GM23338 (cell line): Measurements from ENCODE around the gene KIAA1549. TPM values are rescaled to one million over a fixed set of nuclear protein-coding genes. Genes with fewer than 3 reads are reported as not detected.
A peak's percentile ranks its signal among the peaks of the same experiment; 100 is the strongest.

Experiments
- ATAC-seq: fragments of 200-7000 bp; cut with Tn5 transposase; 3 replicates; pipeline ENCODE4 v1.9.1; 2020
- DNase-seq: peaks from one replicate; pipeline ENCODE4 v3.0.0-alpha.2; 2015; ENCODE audit warnings: low spot score
- H2AFZ ChIP-seq: fragments of 200-600 bp; sonication (generic); 2 replicates; pipeline ENCODE4 v1.8.0; 2016; ENCODE audit warnings: antibody characterized with exemption, mild to moderate bottlenecking, moderate library complexity
- H3F3A ChIP-seq: fragments of 200-600 bp; sonication (generic); replicated peaks from 2 replicates; pipeline ENCODE4 v1.8.0; 2017; ENCODE audit warnings: antibody characterized with exemption, mixed run types, low read depth
- H3K27ac ChIP-seq: fragments of 200-600 bp; sonication (generic); 2 replicates; pipeline ENCODE4 v1.6.1; 2016; ENCODE audit warnings: low read depth
- H3K27me3 ChIP-seq: fragments of 200-600 bp; sonication (generic); 2 replicates; pipeline ENCODE4 v1.8.0; 2016; ENCODE audit warnings: mild to moderate bottlenecking, mixed run types, moderate library complexity; ENCODE audit not compliant: insufficient read depth
- H3K36me3 ChIP-seq: fragments of 200-600 bp; sonication (generic); 2 replicates; pipeline ENCODE4 v1.8.0; 2016; ENCODE audit warnings: mild to moderate bottlenecking; ENCODE audit not compliant: insufficient read depth
- H3K4me1 ChIP-seq: fragments of 200-600 bp; sonication (generic); 2 replicates; pipeline ENCODE4 v1.8.0; 2016; ENCODE audit warnings: mild to moderate bottlenecking, moderate library complexity; ENCODE audit not compliant: insufficient read depth
- H3K4me2 ChIP-seq: fragments of 200-600 bp; sonication (generic); 2 replicates; pipeline ENCODE4 v1.7.1; 2017; ENCODE audit warnings: mixed run types
- H3K4me3 ChIP-seq: fragments of 200-600 bp; sonication (generic); 2 replicates; pipeline ENCODE4 v1.6.1; 2016; ENCODE audit warnings: mixed run types
- H3K79me2 ChIP-seq: fragments of 200-600 bp; sonication (generic); replicated peaks from 2 replicates; pipeline ENCODE4 v1.8.0; 2017; ENCODE audit warnings: mild to moderate bottlenecking; ENCODE audit not compliant: insufficient read depth
- H3K9me2 ChIP-seq: fragments of 200-600 bp; sonication (generic); 2 replicates; pipeline ENCODE4 v1.8.0; 2017; ENCODE audit not compliant: insufficient read depth
- H4K20me1 ChIP-seq: fragments of 200-600 bp; sonication (generic); replicated peaks from 2 replicates; pipeline ENCODE4 v1.8.0; 2017; ENCODE audit warnings: mild to moderate bottlenecking; ENCODE audit not compliant: insufficient read depth
- H3K27ac Mint-ChIP-seq: 2 replicates; pipeline ENCODE4 v1.8.0; 2020; ENCODE audit warnings: inconsistent platforms, mild to moderate bottlenecking, moderate library complexity, mixed read lengths
- H3K27me3 Mint-ChIP-seq: 3 replicates; pipeline ENCODE4 v1.8.0; 2022; ENCODE audit warnings: low read depth, mild to moderate bottlenecking, moderate library complexity, mixed read lengths, inconsistent platforms; ENCODE audit not compliant: insufficient read depth, poor library complexity
- H3K36me3 Mint-ChIP-seq: 3 replicates; pipeline ENCODE4 v1.8.0; 2021; ENCODE audit warnings: low read depth, mild to moderate bottlenecking, inconsistent platforms, moderate library complexity, mixed read lengths
- H3K4me1 Mint-ChIP-seq: 3 replicates; pipeline ENCODE4 v1.8.0; 2020; ENCODE audit warnings: mild to moderate bottlenecking, inconsistent platforms, mixed read lengths
- H3K4me3 Mint-ChIP-seq: 3 replicates; pipeline ENCODE4 v1.8.0; 2021; ENCODE audit warnings: moderate library complexity, mild to moderate bottlenecking, inconsistent platforms, mixed read lengths
- H3K9me3 Mint-ChIP-seq: 3 replicates; pipeline ENCODE4 v1.8.0; 2020; ENCODE audit warnings: moderate library complexity, mild to moderate bottlenecking, inconsistent platforms, mixed read lengths
- CREB1 ChIP-seq: fragments of 250-450 bp; sonication (Bioruptor Pico); IDR thresholded peaks from 2 replicates; pipeline ENCODE4 v1.5.0; 2020; ENCODE audit warnings: low read depth, mild to moderate bottlenecking, moderate library complexity
- EZH2 ChIP-seq: fragments of 200-600 bp; sonication (generic); IDR thresholded peaks from one replicate; pipeline ENCODE4 v1.8.0; 2017; ENCODE audit warnings: antibody characterized with exemption, mild to moderate bottlenecking, low read depth; ENCODE audit not compliant: unreplicated experiment
- EZH2phosphoT487 ChIP-seq: fragments of 200-600 bp; sonication (generic); IDR thresholded peaks from one replicate; pipeline ENCODE4 v1.8.1; 2018; ENCODE audit warnings: antibody characterized with exemption; ENCODE audit not compliant: unreplicated experiment
- JUNB ChIP-seq: IDR thresholded peaks from one replicate; pipeline ENCODE4 v1.6.1; 2016; ENCODE audit warnings: antibody characterized with exemption; ENCODE audit not compliant: unreplicated experiment
- POLR2AphosphoS5 ChIP-seq: IDR thresholded peaks from 2 replicates; pipeline ENCODE4 v1.6.1; 2016; ENCODE audit warnings: antibody characterized with exemption, low read depth
- STAT1 ChIP-seq: IDR thresholded peaks from one replicate; pipeline ENCODE4 v1.6.1; 2016; ENCODE audit warnings: antibody characterized with exemption; ENCODE audit not compliant: unreplicated experiment
- ZNF114 ChIP-seq: fragments of 250-450 bp; sonication (Bioruptor Pico); IDR thresholded peaks from 2 replicates; pipeline ENCODE4 v1.5.0; 2020; ENCODE audit warnings: mild to moderate bottlenecking, moderate library complexity
- ZNF331 ChIP-seq: fragments of 250-450 bp; sonication (Bioruptor Pico); IDR thresholded peaks from 2 replicates; pipeline ENCODE4 v1.5.0; 2020; ENCODE audit warnings: low read depth, mild to moderate bottlenecking, moderate library complexity
- polyA plus RNA-seq: library from polyadenylated mRNA; unstranded; fragments of >200 nt; fragmentation: Nextera tagmentation; extraction: Ambion mirVana; gene quantifications from 2 replicates; pipeline ENCODE4 v1.2.1, GENCODE V29; 2016
- total RNA-seq: library from RNA; depleted of rRNA; stranded (reverse); fragments of >200 nt; shearing (Covaris generic); gene quantifications from 2 replicates; pipeline ENCODE4 v1.2.3, GENCODE V29; 2014
- TF ChIP-seq, protein P1 (sequence below): IDR thresholded peaks from one replicate; pipeline ENCODE4 v1.6.1; 2018; ENCODE audit warnings: antibody characterized with exemption; ENCODE audit not compliant: unreplicated experiment
- TF ChIP-seq, protein P2 (sequence below), 2 experiments: fragments of 200-600 bp in 1 of 2; sonication (generic) in 1 of 2; conservative IDR thresholded peaks; 2 replicates each; pipeline versions ENCODE4 v1.5.1 to v1.6.1; 2016 to 2017; ENCODE audit warnings: antibody characterized with exemption in 2 of 2, low read depth in 2 of 2, mild to moderate bottlenecking in 2 of 2, moderate library complexity in 1 of 2
- TF ChIP-seq, protein P3 (sequence below): IDR thresholded peaks from 2 replicates; pipeline ENCODE4 v1.6.1; 2016; ENCODE audit warnings: antibody characterized with exemption

The KIAA1549 gene
- total and polyA plus RNA-seq, 2 experiments from 2014 or later: 3.6 to 13.5 TPM

DNA sequence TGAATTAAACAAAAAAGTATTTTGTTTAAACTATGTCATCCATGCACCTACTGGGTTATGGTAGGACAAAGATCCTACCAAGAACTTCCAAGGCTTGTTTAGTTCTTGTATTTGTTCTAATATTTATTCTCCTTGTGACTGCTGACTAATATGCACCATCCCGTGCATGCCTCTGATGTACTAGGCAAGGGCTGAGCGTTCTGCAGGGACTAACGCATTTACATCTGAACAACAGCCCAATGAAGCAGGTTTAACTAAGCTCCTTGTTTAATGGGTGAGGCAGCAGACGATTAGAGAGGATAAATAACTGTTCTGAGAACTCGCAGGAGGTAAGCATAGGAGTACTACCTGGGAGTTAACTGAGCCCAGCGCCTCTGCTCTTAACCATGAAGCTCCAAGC lies 64.9 kb downstream of the KIAA1549 start:
- Histone ChIP-seq H3K9me2 (no peaks in the 10 kb centered on the region), H3F3A (no peaks in the 10 kb centered on the region), H3K79me2 (peaks cover 21% of the 10 kb centered on the region; the same call in 1 of the 2 replicates), H3K36me3 (peaks cover 8% of the 10 kb centered on the region; the same call in 1 of the 2 replicates), H3K4me2 (no peak overlapping the region), H3K4me1 (no peaks in the 10 kb centered on the region), H3K27me3 (no peaks in the 10 kb centered on the region), H3K4me3 (no peak overlapping the region), H4K20me1 (peaks cover 3% of the 10 kb centered on the region; the same call in 1 of the 2 replicates), H3K27ac (no peak overlapping the region), H2AFZ (no peak overlapping the region)
- no peak for TF ChIP-seq EZH2phosphoT487
- no peak for TF ChIP-seq ZNF114 (CRISPR knock-in tag)
- TF ChIP-seq JUNB: no peak
- TF ChIP-seq CREB1 (CRISPR knock-in tag): no peak
- Mint-ChIP-seq H3K9me3 (peaks cover 4% of the 10 kb centered on the region; the same call in 1 of the 3 replicates), H3K4me3 (no peak overlapping the region), H3K27me3 (peaks cover 2% of the 10 kb centered on the region), H3K4me1 (peaks cover 11% of the 10 kb centered on the region), H3K36me3 (peaks cover 46% of the 10 kb centered on the region), H3K27ac (peak overlapping the region; percentile 43; the same call in 1 of the 2 replicates)
- DNase-seq (no peak), ATAC-seq (no peak; the same call in 2 of the 3 replicates)

DNA sequence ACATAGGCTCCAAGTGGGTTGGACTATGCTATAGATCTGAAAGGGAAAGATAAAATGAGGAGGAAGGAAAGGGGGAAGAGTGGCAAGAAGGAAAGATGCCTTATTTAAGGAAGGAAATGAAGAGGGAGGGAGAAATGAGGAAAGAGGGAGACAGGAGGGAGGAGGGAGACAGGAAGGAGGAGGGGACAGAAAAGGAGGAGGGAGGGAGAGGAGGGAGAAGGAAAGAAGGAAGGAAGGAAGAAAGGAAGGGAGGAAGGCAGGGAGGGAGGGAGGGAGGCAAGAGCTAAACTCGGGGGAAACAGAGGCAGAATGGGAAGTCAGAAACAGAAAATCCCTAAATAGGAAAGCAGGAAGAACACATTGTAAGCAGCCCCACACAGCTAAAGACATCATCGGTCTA lies 67.4 kb downstream of the KIAA1549 start:
- Histone ChIP-seq H3K36me3 (peaks cover 8% of the 10 kb centered on the region; the same call in 1 of the 2 replicates), H3K27me3 (no peaks in the 10 kb centered on the region), H3K27ac (no peak overlapping the region), H3K4me1 (no peaks in the 10 kb centered on the region), H2AFZ (no peak overlapping the region), H3K4me2 (no peak overlapping the region), H3F3A (no peaks in the 10 kb centered on the region), H3K4me3 (no peak overlapping the region), H3K9me2 (no peaks in the 10 kb centered on the region), H4K20me1 (peaks cover 3% of the 10 kb centered on the region), H3K79me2 (peaks cover 11% of the 10 kb centered on the region; the same call in 1 of the 2 replicates)
- Mint-ChIP-seq H3K27ac (peak overlapping the region; percentile 66), H3K4me3 (no peak overlapping the region), H3K4me1 (peaks cover 7% of the 10 kb centered on the region; the same call in 2 of the 3 replicates), H3K36me3 (peaks cover 46% of the 10 kb centered on the region), H3K27me3 (no peaks in the 10 kb centered on the region), H3K9me3 (peaks cover 4% of the 10 kb centered on the region; the same call in 1 of the 3 replicates)
- DNase-seq: no peak
- no peak for ATAC-seq
- TF ChIP-seq ZNF331 (CRISPR knock-in tag) (no peak), STAT1 (no peak), EZH2phosphoT487 (no peak), POLR2AphosphoS5 (no peak), ZNF114 (CRISPR knock-in tag) (no peak), CREB1 (CRISPR knock-in tag) (no peak), EZH2 (no peak)
- TF ChIP-seq, protein P1, sequence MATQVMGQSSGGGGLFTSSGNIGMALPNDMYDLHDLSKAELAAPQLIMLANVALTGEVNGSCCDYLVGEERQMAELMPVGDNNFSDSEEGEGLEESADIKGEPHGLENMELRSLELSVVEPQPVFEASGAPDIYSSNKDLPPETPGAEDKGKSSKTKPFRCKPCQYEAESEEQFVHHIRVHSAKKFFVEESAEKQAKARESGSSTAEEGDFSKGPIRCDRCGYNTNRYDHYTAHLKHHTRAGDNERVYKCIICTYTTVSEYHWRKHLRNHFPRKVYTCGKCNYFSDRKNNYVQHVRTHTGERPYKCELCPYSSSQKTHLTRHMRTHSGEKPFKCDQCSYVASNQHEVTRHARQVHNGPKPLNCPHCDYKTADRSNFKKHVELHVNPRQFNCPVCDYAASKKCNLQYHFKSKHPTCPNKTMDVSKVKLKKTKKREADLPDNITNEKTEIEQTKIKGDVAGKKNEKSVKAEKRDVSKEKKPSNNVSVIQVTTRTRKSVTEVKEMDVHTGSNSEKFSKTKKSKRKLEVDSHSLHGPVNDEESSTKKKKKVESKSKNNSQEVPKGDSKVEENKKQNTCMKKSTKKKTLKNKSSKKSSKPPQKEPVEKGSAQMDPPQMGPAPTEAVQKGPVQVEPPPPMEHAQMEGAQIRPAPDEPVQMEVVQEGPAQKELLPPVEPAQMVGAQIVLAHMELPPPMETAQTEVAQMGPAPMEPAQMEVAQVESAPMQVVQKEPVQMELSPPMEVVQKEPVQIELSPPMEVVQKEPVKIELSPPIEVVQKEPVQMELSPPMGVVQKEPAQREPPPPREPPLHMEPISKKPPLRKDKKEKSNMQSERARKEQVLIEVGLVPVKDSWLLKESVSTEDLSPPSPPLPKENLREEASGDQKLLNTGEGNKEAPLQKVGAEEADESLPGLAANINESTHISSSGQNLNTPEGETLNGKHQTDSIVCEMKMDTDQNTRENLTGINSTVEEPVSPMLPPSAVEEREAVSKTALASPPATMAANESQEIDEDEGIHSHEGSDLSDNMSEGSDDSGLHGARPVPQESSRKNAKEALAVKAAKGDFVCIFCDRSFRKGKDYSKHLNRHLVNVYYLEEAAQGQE: no peak
- TF ChIP-seq, protein P2, sequence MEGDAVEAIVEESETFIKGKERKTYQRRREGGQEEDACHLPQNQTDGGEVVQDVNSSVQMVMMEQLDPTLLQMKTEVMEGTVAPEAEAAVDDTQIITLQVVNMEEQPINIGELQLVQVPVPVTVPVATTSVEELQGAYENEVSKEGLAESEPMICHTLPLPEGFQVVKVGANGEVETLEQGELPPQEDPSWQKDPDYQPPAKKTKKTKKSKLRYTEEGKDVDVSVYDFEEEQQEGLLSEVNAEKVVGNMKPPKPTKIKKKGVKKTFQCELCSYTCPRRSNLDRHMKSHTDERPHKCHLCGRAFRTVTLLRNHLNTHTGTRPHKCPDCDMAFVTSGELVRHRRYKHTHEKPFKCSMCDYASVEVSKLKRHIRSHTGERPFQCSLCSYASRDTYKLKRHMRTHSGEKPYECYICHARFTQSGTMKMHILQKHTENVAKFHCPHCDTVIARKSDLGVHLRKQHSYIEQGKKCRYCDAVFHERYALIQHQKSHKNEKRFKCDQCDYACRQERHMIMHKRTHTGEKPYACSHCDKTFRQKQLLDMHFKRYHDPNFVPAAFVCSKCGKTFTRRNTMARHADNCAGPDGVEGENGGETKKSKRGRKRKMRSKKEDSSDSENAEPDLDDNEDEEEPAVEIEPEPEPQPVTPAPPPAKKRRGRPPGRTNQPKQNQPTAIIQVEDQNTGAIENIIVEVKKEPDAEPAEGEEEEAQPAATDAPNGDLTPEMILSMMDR (conservative IDR thresholded peaks at IDR 0.05; ENCODE audit: low read depth in 2 of 2): no peak
- TF ChIP-seq, protein P3, sequence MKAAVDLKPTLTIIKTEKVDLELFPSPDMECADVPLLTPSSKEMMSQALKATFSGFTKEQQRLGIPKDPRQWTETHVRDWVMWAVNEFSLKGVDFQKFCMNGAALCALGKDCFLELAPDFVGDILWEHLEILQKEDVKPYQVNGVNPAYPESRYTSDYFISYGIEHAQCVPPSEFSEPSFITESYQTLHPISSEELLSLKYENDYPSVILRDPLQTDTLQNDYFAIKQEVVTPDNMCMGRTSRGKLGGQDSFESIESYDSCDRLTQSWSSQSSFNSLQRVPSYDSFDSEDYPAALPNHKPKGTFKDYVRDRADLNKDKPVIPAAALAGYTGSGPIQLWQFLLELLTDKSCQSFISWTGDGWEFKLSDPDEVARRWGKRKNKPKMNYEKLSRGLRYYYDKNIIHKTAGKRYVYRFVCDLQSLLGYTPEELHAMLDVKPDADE: no peak
